GM23338 (cell line): Measurements from ENCODE around the gene RGS19. TPM values are rescaled to one million over a fixed set of nuclear protein-coding genes. Genes with fewer than 3 reads are reported as not detected.

Experiments
- ATAC-seq: fragments of 200-7000 bp; cut with Tn5 transposase; 3 replicates; pipeline ENCODE4 v1.9.1; 2020
- DNase-seq: peaks from one replicate; pipeline ENCODE4 v3.0.0-alpha.2; 2015; ENCODE audit warnings: low spot score
- H2AFZ ChIP-seq: fragments of 200-600 bp; sonication (generic); 2 replicates; pipeline ENCODE4 v1.8.0; 2016; ENCODE audit warnings: antibody characterized with exemption, mild to moderate bottlenecking, moderate library complexity
- H3F3A ChIP-seq: fragments of 200-600 bp; sonication (generic); replicated peaks from 2 replicates; pipeline ENCODE4 v1.8.0; 2017; ENCODE audit warnings: antibody characterized with exemption, mixed run types, low read depth
- H3K27ac ChIP-seq: fragments of 200-600 bp; sonication (generic); 2 replicates; pipeline ENCODE4 v1.6.1; 2016; ENCODE audit warnings: low read depth
- H3K27me3 ChIP-seq: fragments of 200-600 bp; sonication (generic); 2 replicates; pipeline ENCODE4 v1.8.0; 2016; ENCODE audit warnings: mild to moderate bottlenecking, mixed run types, moderate library complexity; ENCODE audit not compliant: insufficient read depth
- H3K36me3 ChIP-seq: fragments of 200-600 bp; sonication (generic); 2 replicates; pipeline ENCODE4 v1.8.0; 2016; ENCODE audit warnings: mild to moderate bottlenecking; ENCODE audit not compliant: insufficient read depth
- H3K4me1 ChIP-seq: fragments of 200-600 bp; sonication (generic); 2 replicates; pipeline ENCODE4 v1.8.0; 2016; ENCODE audit warnings: mild to moderate bottlenecking, moderate library complexity; ENCODE audit not compliant: insufficient read depth
- H3K4me2 ChIP-seq: fragments of 200-600 bp; sonication (generic); 2 replicates; pipeline ENCODE4 v1.7.1; 2017; ENCODE audit warnings: mixed run types
- H3K4me3 ChIP-seq: fragments of 200-600 bp; sonication (generic); 2 replicates; pipeline ENCODE4 v1.6.1; 2016; ENCODE audit warnings: mixed run types
- H3K79me2 ChIP-seq: fragments of 200-600 bp; sonication (generic); replicated peaks from 2 replicates; pipeline ENCODE4 v1.8.0; 2017; ENCODE audit warnings: mild to moderate bottlenecking; ENCODE audit not compliant: insufficient read depth
- H3K9me2 ChIP-seq: fragments of 200-600 bp; sonication (generic); 2 replicates; pipeline ENCODE4 v1.8.0; 2017; ENCODE audit not compliant: insufficient read depth
- H4K20me1 ChIP-seq: fragments of 200-600 bp; sonication (generic); replicated peaks from 2 replicates; pipeline ENCODE4 v1.8.0; 2017; ENCODE audit warnings: mild to moderate bottlenecking; ENCODE audit not compliant: insufficient read depth
- H3K27ac Mint-ChIP-seq: 2 replicates; pipeline ENCODE4 v1.8.0; 2020; ENCODE audit warnings: inconsistent platforms, mild to moderate bottlenecking, moderate library complexity, mixed read lengths
- H3K27me3 Mint-ChIP-seq: 3 replicates; pipeline ENCODE4 v1.8.0; 2022; ENCODE audit warnings: low read depth, mild to moderate bottlenecking, moderate library complexity, mixed read lengths, inconsistent platforms; ENCODE audit not compliant: insufficient read depth, poor library complexity
- H3K36me3 Mint-ChIP-seq: 3 replicates; pipeline ENCODE4 v1.8.0; 2021; ENCODE audit warnings: low read depth, mild to moderate bottlenecking, inconsistent platforms, moderate library complexity, mixed read lengths
- H3K4me1 Mint-ChIP-seq: 3 replicates; pipeline ENCODE4 v1.8.0; 2020; ENCODE audit warnings: mild to moderate bottlenecking, inconsistent platforms, mixed read lengths
- H3K4me3 Mint-ChIP-seq: 3 replicates; pipeline ENCODE4 v1.8.0; 2021; ENCODE audit warnings: moderate library complexity, mild to moderate bottlenecking, inconsistent platforms, mixed read lengths
- H3K9me3 Mint-ChIP-seq: 3 replicates; pipeline ENCODE4 v1.8.0; 2020; ENCODE audit warnings: moderate library complexity, mild to moderate bottlenecking, inconsistent platforms, mixed read lengths
- CREB1 ChIP-seq: fragments of 250-450 bp; sonication (Bioruptor Pico); IDR thresholded peaks from 2 replicates; pipeline ENCODE4 v1.5.0; 2020; ENCODE audit warnings: low read depth, mild to moderate bottlenecking, moderate library complexity
- CTCF ChIP-seq, 2 experiments: fragments of 200-600 bp in 1 of 2; sonication (generic) in 1 of 2; conservative IDR thresholded peaks; 2 replicates each; pipeline versions ENCODE4 v1.5.1 to v1.6.1; 2016 to 2017; ENCODE audit warnings: antibody characterized with exemption in 2 of 2, low read depth in 2 of 2, mild to moderate bottlenecking in 2 of 2, moderate library complexity in 1 of 2
- ETS1 ChIP-seq: IDR thresholded peaks from 2 replicates; pipeline ENCODE4 v1.6.1; 2016; ENCODE audit warnings: antibody characterized with exemption
- EZH2 ChIP-seq: fragments of 200-600 bp; sonication (generic); IDR thresholded peaks from one replicate; pipeline ENCODE4 v1.8.0; 2017; ENCODE audit warnings: antibody characterized with exemption, mild to moderate bottlenecking, low read depth; ENCODE audit not compliant: unreplicated experiment
- JUNB ChIP-seq: IDR thresholded peaks from one replicate; pipeline ENCODE4 v1.6.1; 2016; ENCODE audit warnings: antibody characterized with exemption; ENCODE audit not compliant: unreplicated experiment
- NANOG ChIP-seq: IDR thresholded peaks from 2 replicates; pipeline ENCODE4 v1.6.1; 2016; ENCODE audit warnings: antibody characterized with exemption, borderline replicate concordance
- POLR2AphosphoS5 ChIP-seq: IDR thresholded peaks from 2 replicates; pipeline ENCODE4 v1.6.1; 2016; ENCODE audit warnings: antibody characterized with exemption, low read depth
- REST ChIP-seq: IDR thresholded peaks from one replicate; pipeline ENCODE4 v1.6.1; 2018; ENCODE audit warnings: antibody characterized with exemption; ENCODE audit not compliant: unreplicated experiment
- STAT1 ChIP-seq: IDR thresholded peaks from one replicate; pipeline ENCODE4 v1.6.1; 2016; ENCODE audit warnings: antibody characterized with exemption; ENCODE audit not compliant: unreplicated experiment
- ZNF114 ChIP-seq: fragments of 250-450 bp; sonication (Bioruptor Pico); IDR thresholded peaks from 2 replicates; pipeline ENCODE4 v1.5.0; 2020; ENCODE audit warnings: mild to moderate bottlenecking, moderate library complexity
- ZNF331 ChIP-seq: fragments of 250-450 bp; sonication (Bioruptor Pico); IDR thresholded peaks from 2 replicates; pipeline ENCODE4 v1.5.0; 2020; ENCODE audit warnings: low read depth, mild to moderate bottlenecking, moderate library complexity
- ZNF462 ChIP-seq: fragments of 250-450 bp; sonication (Bioruptor Pico); IDR thresholded peaks from 2 replicates; pipeline ENCODE4 v1.5.0; 2020; ENCODE audit warnings: mild to moderate bottlenecking, moderate library complexity
- polyA plus RNA-seq: library from polyadenylated mRNA; unstranded; fragments of >200 nt; fragmentation: Nextera tagmentation; extraction: Ambion mirVana; gene quantifications from 2 replicates; pipeline ENCODE4 v1.2.1, GENCODE V29; 2016
- total RNA-seq: library from RNA; depleted of rRNA; stranded (reverse); fragments of >200 nt; shearing (Covaris generic); gene quantifications from 2 replicates; pipeline ENCODE4 v1.2.3, GENCODE V29; 2014

RGS19 gene
- total and polyA plus RNA-seq, 2 experiments from 2014 or later: 13.1 to 19.7 TPM

GRCh38 chr20:64067733-64068307 is 11.5 kb downstream of the RGS19 start:
- H3K36me3 ChIP-seq: no peaks in the 10 kb centered on the region
- no peak overlapping the region for H2AFZ ChIP-seq
- H3K36me3 Mint-ChIP-seq: no peaks in the 10 kb centered on the region
- H4K20me1 ChIP-seq: no peaks in the 10 kb centered on the region
- H3K27ac ChIP-seq: no peak overlapping the region
- peaks cover 11% of the 10 kb centered on the region; the same call in 1 of the 2 replicates for H3K4me1 ChIP-seq
- ATAC-seq: no peak
- H3K27me3 Mint-ChIP-seq: peaks cover 13% of the 10 kb centered on the region
- H3K4me3 Mint-ChIP-seq: no peak overlapping the region
- no peaks in the 10 kb centered on the region for H3F3A ChIP-seq
- DNase-seq: no peak
- no peaks in the 10 kb centered on the region for H3K79me2 ChIP-seq
- H3K4me1 Mint-ChIP-seq: peaks cover 27% of the 10 kb centered on the region
- TF ChIP-seq ZNF114 (no peak), EZH2 (no peak), ZNF462 (CRISPR knock-in tag) (no peak), STAT1 (no peak), POLR2AphosphoS5 (no peak), CREB1 (no peak), ETS1 (no peak), CTCF (conservative IDR thresholded peaks at IDR 0.05; ENCODE audit: low read depth in 2 of 2) (no peak), REST (no peak), JUNB (no peak), ZNF331 (no peak), NANOG (no peak)
- H3K9me2 ChIP-seq: no peaks in the 10 kb centered on the region
- H3K27ac Mint-ChIP-seq: no peak overlapping the region
- no peaks in the 10 kb centered on the region for H3K27me3 ChIP-seq
- no peak overlapping the region for H3K4me3 ChIP-seq
- no peak overlapping the region for H3K4me2 ChIP-seq
- no peaks in the 10 kb centered on the region for H3K9me3 Mint-ChIP-seq
